PFSK-1 (cell line): Measurements from ENCODE around the gene WDR47.

Experiments
- FOXP2 ChIP-seq: optimal IDR thresholded peaks from 2 replicates; pipeline ENCODE3; 2011; ENCODE audit warnings: borderline replicate concordance, control low read depth, inconsistent platforms; ENCODE audit not compliant: insufficient read depth; ENCODE audit errors: extremely low read length, extremely low read depth
- POLR2AphosphoS5 ChIP-seq: IDR thresholded peaks from 2 replicates; pipeline ENCODE4 v1.6.1; 2012; ENCODE audit warnings: low read depth, mild to moderate bottlenecking, control low read depth, low read length, moderate library complexity
- REST ChIP-seq, 2 experiments: IDR thresholded peaks; 2 replicates each; pipeline versions ENCODE4 v1.6.1 to v1.8.0; 2011 to 2012; ENCODE audit warnings: low read depth in 2 of 2, low read length in 2 of 2, control low read depth in 1 of 2, inconsistent platforms in 1 of 2, mild to moderate bottlenecking in 1 of 2, moderate library complexity in 1 of 2; ENCODE audit not compliant: insufficient read depth in 1 of 2
- SIN3A ChIP-seq: IDR thresholded peaks from 2 replicates; pipeline ENCODE4 v1.6.1; 2012; ENCODE audit warnings: mild to moderate bottlenecking, low read length, moderate library complexity, borderline replicate concordance; ENCODE audit not compliant: insufficient read depth
- TAF1 ChIP-seq: IDR thresholded peaks from 2 replicates; pipeline ENCODE4 v1.6.1; 2012; ENCODE audit warnings: low read length, control low read depth, borderline replicate concordance; ENCODE audit not compliant: insufficient read depth

WDR47 gene

GRCh38 chr1:109065137-109065536 lies 23.2 kb upstream of the WDR47 start:
- TF ChIP-seq POLR2AphosphoS5 (no peak), FOXP2 (no peak), REST (IDR thresholded peaks at IDR 0.05; ENCODE audit: insufficient read depth in 1 of 2, low read depth in 2 of 2, low read length in 2 of 2) (no peak)

- TF ChIP-seq SIN3A (no peak), REST (IDR thresholded peaks at IDR 0.05; ENCODE audit: insufficient read depth in 1 of 2, low read depth in 2 of 2, low read length in 2 of 2) (no peak), TAF1 (no peak), POLR2AphosphoS5 (no peak), FOXP2 (no peak)
These were observed 19.3 kb upstream of the WDR47 start for GRCh38 chr1:109061183-109061582.

- TF ChIP-seq SIN3A (no peak), POLR2AphosphoS5 (no peak), REST (IDR thresholded peaks at IDR 0.05; ENCODE audit: insufficient read depth in 1 of 2, low read depth in 2 of 2, low read length in 2 of 2) (no peak), TAF1 (no peak), FOXP2 (no peak)
These were observed 18.8 kb upstream of the WDR47 start for GRCh38 chr1:109060707-109061106.

GRCh38 chr1:109059026-109059425 lies 17.1 kb upstream of the WDR47 start:
- TF ChIP-seq FOXP2 (no peak), TAF1 (no peak), POLR2AphosphoS5 (no peak), REST (IDR thresholded peaks at IDR 0.05; ENCODE audit: insufficient read depth in 1 of 2, low read depth in 2 of 2, low read length in 2 of 2) (no peak), SIN3A (no peak)

- no peak for TF ChIP-seq REST (IDR thresholded peaks at IDR 0.05; ENCODE audit: insufficient read depth in 1 of 2, low read depth in 2 of 2, low read length in 2 of 2)
- TF ChIP-seq POLR2AphosphoS5 = no peak
- no peak for TF ChIP-seq TAF1
- TF ChIP-seq SIN3A = no peak
- no peak for TF ChIP-seq FOXP2
These were observed 14.2 kb upstream of the WDR47 start for GRCh38 chr1:109056064-109056463.
